AG09319 (cell line): ENCODE data around the gene C21orf58.

Experiments used
- DNase-seq: peaks from one replicate; pipeline ENCODE4 v3.0.0-alpha.2; 2010; ENCODE audit warnings: low read depth; ENCODE audit errors: extremely low read depth
- CTCF ChIP-seq: IDR thresholded peaks from 2 replicates; pipeline ENCODE4 v1.5.1; 2011; ENCODE audit warnings: low read depth, mild to moderate bottlenecking, inconsistent platforms, low read length, moderate library complexity

The C21orf58 gene

GRCh38 chr21:46357335-46357604 lies 33.6 kb upstream of the C21orf58 start:
- no peak for TF ChIP-seq CTCF
- DNase-seq, result no peak

- DNase-seq, result no peak
- TF ChIP-seq CTCF, result no peak
Observed at GRCh38 chr21:46356494-46357334, 33.0 kb upstream of the C21orf58 start.

- TF ChIP-seq CTCF, result no peak
- DNase-seq, result no peak
Observed at GRCh38 chr21:46356005-46356338, 32.3 kb upstream of the C21orf58 start.

- DNase-seq, result no peak
- TF ChIP-seq CTCF, result no peak
Observed at GRCh38 chr21:46355161-46356004, 31.7 kb upstream of the C21orf58 start.

GRCh38 chr21:46354518-46354917 lies 30.8 kb upstream of the C21orf58 start:
- DNase-seq, result no peak
- TF ChIP-seq CTCF, result no peak

GRCh38 chr21:46354046-46354445 lies 30.4 kb upstream of the C21orf58 start:
- no peak for TF ChIP-seq CTCF
- no peak for DNase-seq

GRCh38 chr21:46352913-46353312 lies 29.2 kb upstream of the C21orf58 start:
- no peak for TF ChIP-seq CTCF
- DNase-seq, result no peak
